Stimulated activated memory B cell treated with anti-CD40 and anti-IgM and Interleukin-4, amounts not matched to agents 10 μg/mL and 1 μg/mL and 100 μg/mL, for 72 hours (primary cell): ENCODE data around the gene SHISA9.

Experiments used
- ATAC-seq: fragments of 150-1000 bp; cut with Tn5 transposase; 2 replicates; pipeline ENCODE4 v1.10.0; 2021
- H3K27ac Mint-ChIP-seq: one replicate; pipeline ENCODE4 v1.8.0; 2022; ENCODE audit warnings: mild to moderate bottlenecking, mixed read lengths
- H3K27me3 Mint-ChIP-seq: one replicate; pipeline ENCODE4 v1.8.0; 2022; ENCODE audit warnings: mixed read lengths
- H3K36me3 Mint-ChIP-seq: one replicate; pipeline ENCODE4 v1.8.0; 2022; ENCODE audit warnings: mixed read lengths
- H3K4me1 Mint-ChIP-seq: one replicate; pipeline ENCODE4 v1.8.0; 2022; ENCODE audit warnings: mixed read lengths
- H3K4me3 Mint-ChIP-seq: one replicate; pipeline ENCODE4 v1.8.0; 2022; ENCODE audit warnings: mild to moderate bottlenecking, moderate library complexity, mixed read lengths
- H3K9me3 Mint-ChIP-seq: one replicate; pipeline ENCODE4 v1.8.0; 2022; ENCODE audit warnings: mixed read lengths

The SHISA9 gene

DNA sequence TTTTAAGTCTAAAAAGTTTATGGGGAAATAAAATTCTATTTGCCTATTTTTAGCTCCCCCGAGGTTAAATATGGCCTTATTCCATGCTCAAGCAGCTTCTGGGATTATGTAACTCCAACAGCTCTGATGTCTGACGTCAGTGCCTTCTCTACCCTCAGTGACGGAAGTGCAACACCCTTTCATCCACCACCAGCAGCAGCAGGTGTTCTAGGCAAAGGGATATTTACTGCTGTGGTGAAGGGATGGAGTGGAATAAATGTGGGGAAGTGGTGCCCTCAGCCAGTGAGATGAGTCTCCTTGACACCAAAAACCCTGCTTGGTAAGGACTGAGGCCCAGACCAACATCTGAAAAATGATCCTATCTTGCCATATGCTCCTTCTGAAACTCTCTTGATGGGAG lies 247.4 kb downstream of the SHISA9 start:
- no peaks in the 10 kb centered on the region for H3K36me3 Mint-ChIP-seq
- peaks cover 8% of the 10 kb centered on the region for H3K9me3 Mint-ChIP-seq
- no peaks in the 10 kb centered on the region for H3K4me1 Mint-ChIP-seq
- H3K27ac Mint-ChIP-seq, result no peak overlapping the region
- H3K4me3 Mint-ChIP-seq, result no peak overlapping the region
- H3K27me3 Mint-ChIP-seq, result no peaks in the 10 kb centered on the region
- ATAC-seq, result no peak

DNA sequence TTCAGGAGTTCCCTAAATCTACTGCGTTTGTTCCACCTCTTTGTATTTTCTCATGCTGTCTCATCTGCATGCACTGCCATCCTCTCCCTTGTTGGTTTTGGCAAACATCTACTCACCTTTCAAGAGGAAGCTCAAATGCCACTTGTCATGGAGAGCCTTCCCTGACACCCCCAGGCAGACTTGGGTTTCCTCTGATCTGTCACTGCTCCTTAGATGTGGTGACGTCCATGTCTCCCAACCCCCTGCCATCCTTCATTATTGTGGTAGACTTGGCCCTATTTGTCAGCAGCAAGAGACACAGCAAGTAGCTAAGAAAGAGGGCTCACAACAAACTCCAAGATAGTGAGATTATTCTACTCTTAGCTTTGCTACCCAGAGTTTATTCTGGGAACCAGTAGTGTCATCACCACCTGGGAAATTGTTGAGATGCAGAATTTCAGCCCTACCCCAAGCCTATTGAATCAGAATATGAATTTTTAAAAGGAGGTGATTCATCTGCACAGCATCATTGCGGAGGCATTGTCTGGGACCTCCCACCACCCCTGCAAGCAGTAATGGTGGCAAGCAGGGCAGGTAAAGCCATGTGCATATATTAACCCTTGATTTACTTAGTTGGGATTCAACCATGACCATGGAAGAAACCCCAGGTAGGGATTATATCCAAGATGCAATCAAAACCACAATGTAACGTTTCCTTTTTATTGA lies 248.9 kb downstream of the SHISA9 start:
- H3K9me3 Mint-ChIP-seq, result peaks cover 12% of the 10 kb centered on the region
- no peaks in the 10 kb centered on the region for H3K4me1 Mint-ChIP-seq
- no peaks in the 10 kb centered on the region for H3K27me3 Mint-ChIP-seq
- no peak for ATAC-seq
- H3K4me3 Mint-ChIP-seq, result no peak overlapping the region
- H3K27ac Mint-ChIP-seq, result no peak overlapping the region
- H3K36me3 Mint-ChIP-seq, result no peaks in the 10 kb centered on the region

- ATAC-seq, result no peak
- Mint-ChIP-seq H3K9me3 (peaks cover 6% of the 10 kb centered on the region), H3K27ac (no peak overlapping the region), H3K4me1 (no peaks in the 10 kb centered on the region), H3K36me3 (no peaks in the 10 kb centered on the region), H3K27me3 (no peaks in the 10 kb centered on the region), H3K4me3 (no peak overlapping the region)
These were observed 252.3 kb downstream of the SHISA9 start for GRCh38 chr16:13153696-13154095.

GRCh38 chr16:13154799-13155198 lies 253.4 kb downstream of the SHISA9 start:
- Mint-ChIP-seq H3K27ac (no peak overlapping the region), H3K36me3 (no peaks in the 10 kb centered on the region), H3K4me3 (no peak overlapping the region), H3K4me1 (no peaks in the 10 kb centered on the region), H3K9me3 (peaks cover 6% of the 10 kb centered on the region), H3K27me3 (no peaks in the 10 kb centered on the region)
- no peak for ATAC-seq

DNA sequence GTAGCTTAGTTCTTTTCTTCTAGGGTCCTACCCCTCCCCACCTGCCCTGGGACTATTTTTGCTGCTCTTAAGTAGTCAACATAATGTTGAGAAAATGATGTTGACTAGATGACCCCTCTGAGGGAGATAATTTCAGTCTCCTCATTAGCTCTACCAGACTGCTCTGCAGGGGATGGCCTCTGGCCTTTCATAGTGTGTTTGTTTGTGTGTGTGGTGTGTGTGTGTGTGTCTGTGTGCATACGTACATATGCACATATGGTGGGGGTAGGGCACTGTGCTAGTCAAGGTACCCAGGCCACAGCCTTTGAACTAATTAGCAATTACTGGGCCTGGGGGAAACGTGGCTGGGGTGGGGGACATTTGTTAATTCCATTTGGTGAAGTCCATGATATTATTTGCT lies 254.0 kb downstream of the SHISA9 start:
- Mint-ChIP-seq H3K4me1 (no peaks in the 10 kb centered on the region), H3K36me3 (no peaks in the 10 kb centered on the region), H3K27me3 (no peaks in the 10 kb centered on the region), H3K4me3 (no peak overlapping the region), H3K9me3 (peaks cover 6% of the 10 kb centered on the region), H3K27ac (no peak overlapping the region)
- no peak for ATAC-seq

DNA sequence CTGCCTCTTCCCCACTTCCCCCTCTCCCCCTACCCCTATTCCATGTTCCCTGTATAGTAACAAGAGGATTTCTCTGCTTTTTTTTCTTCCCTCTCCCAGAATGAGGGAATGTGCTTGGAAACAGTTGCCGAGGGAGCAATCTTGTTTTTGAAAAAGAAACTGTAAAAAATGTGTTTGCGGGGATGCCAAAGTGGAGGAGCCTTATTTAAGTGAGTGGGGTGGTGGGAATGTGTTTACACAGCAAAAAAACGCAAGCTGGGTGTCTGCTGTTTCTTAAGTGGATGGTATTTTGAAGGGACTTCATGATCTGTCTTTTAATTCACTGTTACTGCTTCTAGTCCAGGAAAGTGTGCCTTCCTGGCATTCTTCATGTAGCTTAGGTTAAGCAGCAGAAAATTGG lies 254.4 kb downstream of the SHISA9 start:
- Mint-ChIP-seq H3K36me3 (no peaks in the 10 kb centered on the region), H3K27me3 (no peaks in the 10 kb centered on the region), H3K4me1 (no peaks in the 10 kb centered on the region), H3K4me3 (no peak overlapping the region), H3K9me3 (peaks cover 6% of the 10 kb centered on the region), H3K27ac (no peak overlapping the region)
- ATAC-seq, result no peak

DNA sequence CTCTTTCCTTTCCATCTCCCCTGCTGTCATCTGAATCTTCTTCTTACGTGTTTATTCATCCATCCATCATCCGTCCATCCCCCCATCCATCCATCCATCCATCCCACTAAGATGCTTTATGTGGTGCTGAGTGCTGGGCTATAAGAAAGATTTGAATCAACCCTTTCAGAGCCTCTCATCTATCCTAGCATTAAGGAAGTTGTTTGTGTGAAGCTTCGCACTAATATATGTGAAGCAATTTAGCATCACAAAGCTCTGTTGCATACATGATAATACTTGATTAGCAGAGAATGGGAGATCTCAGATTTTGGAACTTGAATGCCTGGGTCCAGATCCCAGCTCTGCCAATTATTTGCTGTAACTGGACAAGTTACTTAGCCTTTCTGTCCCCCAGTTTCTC lies 255.7 kb downstream of the SHISA9 start:
- H3K36me3 Mint-ChIP-seq, result no peaks in the 10 kb centered on the region
- H3K4me3 Mint-ChIP-seq, result no peak overlapping the region
- no peak overlapping the region for H3K27ac Mint-ChIP-seq
- H3K9me3 Mint-ChIP-seq, result peaks cover 6% of the 10 kb centered on the region
- no peak for ATAC-seq
- H3K4me1 Mint-ChIP-seq, result no peaks in the 10 kb centered on the region
- H3K27me3 Mint-ChIP-seq, result no peaks in the 10 kb centered on the region

- H3K27ac Mint-ChIP-seq, result no peak overlapping the region
- no peak for ATAC-seq
- H3K4me3 Mint-ChIP-seq, result no peak overlapping the region
- H3K36me3 Mint-ChIP-seq, result no peaks in the 10 kb centered on the region
- H3K4me1 Mint-ChIP-seq, result no peaks in the 10 kb centered on the region
- peaks cover 6% of the 10 kb centered on the region for H3K9me3 Mint-ChIP-seq
- H3K27me3 Mint-ChIP-seq, result no peaks in the 10 kb centered on the region
These were observed 257.0 kb downstream of the SHISA9 start for GRCh38 chr16:13158427-13158826.

GRCh38 chr16:13165024-13165423 lies 263.6 kb downstream of the SHISA9 start:
- Mint-ChIP-seq H3K36me3 (no peaks in the 10 kb centered on the region), H3K4me3 (no peak overlapping the region), H3K4me1 (no peaks in the 10 kb centered on the region), H3K9me3 (peaks cover 17% of the 10 kb centered on the region), H3K27ac (no peak overlapping the region), H3K27me3 (no peaks in the 10 kb centered on the region)
- no peak for ATAC-seq

DNA sequence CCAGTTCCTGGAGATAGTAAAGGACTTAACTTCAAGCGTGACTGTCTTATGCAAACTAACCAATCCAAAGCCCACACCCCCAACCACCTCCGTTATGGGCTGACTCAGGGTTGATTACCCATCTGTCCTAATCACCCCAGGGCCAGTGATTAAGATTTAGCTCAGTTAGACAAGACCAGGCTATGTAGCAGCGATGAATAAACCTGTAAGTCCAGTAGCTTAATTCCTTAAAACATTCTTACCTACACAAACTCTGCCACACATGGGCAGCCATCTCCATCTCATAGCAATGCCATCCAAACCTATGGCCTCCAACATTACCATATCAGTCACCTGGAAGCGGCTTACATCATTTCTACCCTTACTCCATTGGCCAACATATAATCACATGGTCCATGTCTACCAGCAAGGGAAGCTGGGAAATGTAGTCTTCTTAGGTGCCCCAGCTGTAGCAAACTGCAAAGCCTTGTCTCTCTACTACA lies 266.7 kb downstream of the SHISA9 start:
- ATAC-seq, result no peak
- Mint-ChIP-seq H3K27ac (no peak overlapping the region), H3K36me3 (no peaks in the 10 kb centered on the region), H3K4me3 (no peak overlapping the region), H3K4me1 (no peaks in the 10 kb centered on the region), H3K9me3 (peaks cover 16% of the 10 kb centered on the region), H3K27me3 (no peaks in the 10 kb centered on the region)

DNA sequence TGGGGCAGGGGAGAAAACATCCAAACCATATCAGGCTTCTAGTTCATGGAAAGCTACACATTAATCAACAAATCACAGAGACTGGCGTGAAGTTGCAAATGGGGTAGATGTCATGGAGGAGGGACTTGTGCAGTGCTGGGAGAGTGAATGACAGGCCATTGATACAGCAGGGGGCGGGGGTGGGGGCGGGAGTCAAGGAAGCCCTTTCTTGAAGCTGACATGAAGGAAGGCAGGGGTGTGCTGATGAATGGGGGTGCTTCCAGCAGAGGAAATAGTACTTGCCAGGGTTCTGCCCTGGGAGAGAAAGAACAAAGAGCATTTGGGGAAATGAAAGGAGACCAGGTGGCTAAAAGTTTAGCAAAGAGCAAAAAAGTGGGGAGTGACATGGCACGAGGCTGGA lies 269.9 kb downstream of the SHISA9 start:
- Mint-ChIP-seq H3K27ac (no peak overlapping the region), H3K9me3 (peaks cover 8% of the 10 kb centered on the region), H3K36me3 (no peaks in the 10 kb centered on the region), H3K4me1 (no peaks in the 10 kb centered on the region), H3K4me3 (no peak overlapping the region), H3K27me3 (peaks cover 16% of the 10 kb centered on the region)
- no peak for ATAC-seq

DNA sequence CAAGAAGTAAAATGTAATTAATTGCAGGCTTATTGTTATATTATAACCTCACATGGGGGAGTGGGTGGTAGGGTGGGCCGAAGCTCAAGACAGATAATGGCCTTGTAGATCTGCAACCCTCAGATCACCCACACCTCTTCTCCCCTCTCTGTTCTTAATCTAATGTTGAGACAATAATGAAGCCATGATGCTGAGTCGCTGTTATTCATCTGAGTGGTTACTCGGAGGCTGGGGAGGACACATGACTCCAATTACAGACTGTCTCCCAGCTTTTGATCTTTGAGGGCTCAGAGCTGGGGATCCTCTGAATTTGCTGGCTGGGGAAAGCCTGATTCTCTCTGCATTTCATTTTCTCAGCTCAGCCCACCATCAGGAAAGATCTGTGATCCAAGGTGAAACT lies 275.3 kb downstream of the SHISA9 start:
- no peaks in the 10 kb centered on the region for H3K36me3 Mint-ChIP-seq
- no peak overlapping the region for H3K27ac Mint-ChIP-seq
- H3K4me3 Mint-ChIP-seq, result no peak overlapping the region
- no peak for ATAC-seq
- no peaks in the 10 kb centered on the region for H3K4me1 Mint-ChIP-seq
- H3K27me3 Mint-ChIP-seq, result peaks cover 25% of the 10 kb centered on the region
- peaks cover 4% of the 10 kb centered on the region for H3K9me3 Mint-ChIP-seq

GRCh38 chr16:13178318-13178717 lies 276.9 kb downstream of the SHISA9 start:
- no peaks in the 10 kb centered on the region for H3K36me3 Mint-ChIP-seq
- ATAC-seq, result no peak
- H3K4me3 Mint-ChIP-seq, result no peak overlapping the region
- peaks cover 4% of the 10 kb centered on the region for H3K9me3 Mint-ChIP-seq
- H3K27me3 Mint-ChIP-seq, result peaks cover 25% of the 10 kb centered on the region
- H3K4me1 Mint-ChIP-seq, result no peaks in the 10 kb centered on the region
- H3K27ac Mint-ChIP-seq, result no peak overlapping the region

DNA sequence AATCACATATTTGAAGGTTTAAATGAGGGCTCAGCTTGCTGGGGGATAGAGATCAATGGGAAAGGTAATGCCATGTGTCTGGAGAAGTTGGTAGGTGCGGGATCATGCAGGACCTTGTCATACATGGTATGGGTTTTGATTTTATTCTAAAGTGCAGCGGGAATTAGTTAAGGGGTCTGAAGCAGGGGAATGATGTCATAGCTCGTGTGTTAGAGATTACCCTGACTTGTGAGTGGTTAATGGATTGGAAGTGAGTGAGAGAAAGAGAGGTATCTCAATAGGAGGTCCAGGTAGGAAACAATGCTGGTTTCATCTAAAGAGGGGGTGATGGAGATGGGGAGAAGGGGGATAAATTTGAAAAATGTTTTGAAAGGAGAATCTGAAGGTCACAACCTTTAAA lies 280.0 kb downstream of the SHISA9 start:
- H3K4me3 Mint-ChIP-seq, result no peak overlapping the region
- no peak overlapping the region for H3K27ac Mint-ChIP-seq
- ATAC-seq, result no peak
- no peaks in the 10 kb centered on the region for H3K4me1 Mint-ChIP-seq
- peaks cover 7% of the 10 kb centered on the region for H3K9me3 Mint-ChIP-seq
- no peaks in the 10 kb centered on the region for H3K36me3 Mint-ChIP-seq
- peaks cover 11% of the 10 kb centered on the region for H3K27me3 Mint-ChIP-seq

DNA sequence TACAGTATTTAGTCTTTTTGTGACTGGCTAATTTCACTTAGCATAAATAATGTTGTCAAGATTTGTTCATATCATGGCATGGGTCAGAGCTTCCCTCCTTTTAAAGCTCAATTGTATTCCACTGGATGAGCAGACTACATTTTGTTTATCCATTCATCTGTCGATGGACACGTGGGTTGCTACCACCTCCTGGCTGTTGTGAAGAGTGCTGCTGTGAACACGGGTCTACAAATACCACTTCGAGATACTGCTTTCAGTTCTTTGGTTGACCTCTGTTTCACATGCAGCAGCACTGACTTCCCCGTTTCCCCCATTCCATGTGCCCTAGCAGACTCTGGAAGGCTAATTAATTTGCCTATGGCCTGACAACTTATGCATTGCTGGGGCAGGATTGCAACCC lies 285.4 kb downstream of the SHISA9 start:
- Mint-ChIP-seq H3K9me3 (peaks cover 3% of the 10 kb centered on the region), H3K4me3 (no peak overlapping the region), H3K27me3 (peaks cover 8% of the 10 kb centered on the region), H3K27ac (no peak overlapping the region), H3K36me3 (no peaks in the 10 kb centered on the region), H3K4me1 (no peaks in the 10 kb centered on the region)
- no peak for ATAC-seq

DNA sequence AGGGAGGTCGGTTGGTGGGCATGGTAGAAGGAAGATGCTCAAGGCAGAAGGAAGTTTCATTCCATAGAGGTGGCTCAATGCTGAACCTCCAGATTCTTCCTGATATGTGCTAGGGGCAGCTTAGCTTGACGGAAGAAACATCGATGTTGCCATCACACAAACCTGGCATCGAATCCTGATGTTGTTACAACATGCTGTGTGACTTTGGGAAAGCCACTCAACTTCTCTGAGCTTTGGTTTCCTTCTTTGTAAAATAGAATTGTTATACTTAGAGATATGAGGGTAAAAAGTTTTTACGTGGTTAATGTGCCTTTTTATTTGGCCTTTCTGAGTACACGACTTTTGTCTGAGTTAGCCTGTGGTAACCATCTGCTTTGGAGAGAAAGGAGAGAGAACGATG lies 287.9 kb downstream of the SHISA9 start:
- no peak overlapping the region for H3K27ac Mint-ChIP-seq
- no peak overlapping the region for H3K4me3 Mint-ChIP-seq
- no peaks in the 10 kb centered on the region for H3K4me1 Mint-ChIP-seq
- peaks cover 8% of the 10 kb centered on the region for H3K27me3 Mint-ChIP-seq
- no peak for ATAC-seq
- H3K9me3 Mint-ChIP-seq, result no peaks in the 10 kb centered on the region
- no peaks in the 10 kb centered on the region for H3K36me3 Mint-ChIP-seq

GRCh38 chr16:13193721-13194120 lies 292.3 kb downstream of the SHISA9 start:
- H3K4me3 Mint-ChIP-seq, result no peak overlapping the region
- H3K36me3 Mint-ChIP-seq, result no peaks in the 10 kb centered on the region
- H3K4me1 Mint-ChIP-seq, result no peaks in the 10 kb centered on the region
- H3K27ac Mint-ChIP-seq, result no peak overlapping the region
- no peaks in the 10 kb centered on the region for H3K27me3 Mint-ChIP-seq
- no peak for ATAC-seq
- H3K9me3 Mint-ChIP-seq, result peaks cover 5% of the 10 kb centered on the region
